GM19328 (cell line): ENCODE data around the gene MLLT6.
"Not testable (repeated sequence)": the region's sequence is repeated elsewhere in the genome, so short reads cannot be mapped to it uniquely, and the experiment has no call there.

Experiments
- ATAC-seq: cut with Tn5 transposase; IDR thresholded peaks from one replicate; pipeline ENCODE4 v1.9.1; 2021; ENCODE audit warnings: mild to moderate bottlenecking, moderate library complexity; ENCODE audit not compliant: unreplicated experiment

Gene MLLT6

DNA sequence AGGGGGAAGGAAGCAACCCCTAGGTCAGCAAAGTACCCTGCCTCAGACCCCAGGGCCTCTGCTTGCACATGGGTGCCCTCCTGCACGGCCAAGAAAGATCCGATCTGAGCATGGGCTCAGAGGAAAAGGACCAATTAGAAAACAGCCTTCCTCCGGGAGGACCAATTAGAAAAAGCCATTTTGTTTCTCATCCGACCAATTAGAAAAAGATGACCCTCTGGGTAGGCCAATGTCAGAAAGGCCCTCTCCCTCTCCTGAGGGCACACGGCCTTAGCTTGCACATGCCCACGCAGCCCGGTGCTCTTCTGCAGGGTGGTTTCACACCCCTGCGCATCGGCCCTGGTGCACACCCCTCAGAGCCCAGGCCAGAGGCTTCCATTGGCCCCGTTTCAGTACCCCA lies 20.0 kb downstream of the MLLT6 start:
- no peak for ATAC-seq

DNA sequence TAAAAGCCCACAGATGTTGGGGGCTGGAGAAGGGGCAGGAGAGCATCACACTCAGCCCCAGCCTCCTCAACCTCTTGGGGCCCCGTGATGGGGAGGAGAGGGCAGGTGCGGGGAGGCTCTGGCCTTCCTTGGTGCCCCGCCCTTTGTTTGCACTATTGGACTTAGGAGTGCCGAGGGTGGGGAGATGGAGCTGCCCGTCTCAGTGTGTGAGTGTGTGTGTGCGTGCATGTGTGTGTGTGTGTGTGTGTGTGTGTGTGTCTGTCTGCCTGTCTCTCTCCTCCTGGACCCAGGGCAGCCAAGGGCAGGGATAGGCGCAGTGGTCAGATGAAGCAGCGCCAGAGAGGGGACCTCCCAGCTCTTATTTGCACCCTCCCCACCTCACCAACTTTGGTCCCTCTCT lies 21.1 kb downstream of the MLLT6 start:
- ATAC-seq, result not testable (repeated sequence)

DNA sequence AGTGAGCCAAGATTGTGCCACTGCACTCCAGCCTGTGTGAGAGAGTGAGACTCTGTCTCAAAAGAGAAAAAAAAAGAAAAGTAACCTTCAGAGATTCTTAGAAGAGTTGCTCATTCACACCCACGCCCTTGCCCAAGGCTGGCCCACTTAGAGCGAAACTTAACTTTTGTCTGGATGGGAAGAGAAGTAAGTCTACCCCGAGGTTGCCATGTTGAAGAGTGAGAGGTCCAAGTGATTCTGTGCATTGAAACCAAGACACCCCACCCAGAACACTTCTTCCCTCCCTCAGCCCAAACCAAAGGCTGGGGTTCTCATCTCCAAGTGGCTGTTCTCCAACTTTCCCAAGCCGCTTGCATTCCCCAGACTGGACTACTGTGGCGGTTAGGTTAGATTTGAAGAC lies 22.7 kb downstream of the MLLT6 start:
- no peak for ATAC-seq

DNA sequence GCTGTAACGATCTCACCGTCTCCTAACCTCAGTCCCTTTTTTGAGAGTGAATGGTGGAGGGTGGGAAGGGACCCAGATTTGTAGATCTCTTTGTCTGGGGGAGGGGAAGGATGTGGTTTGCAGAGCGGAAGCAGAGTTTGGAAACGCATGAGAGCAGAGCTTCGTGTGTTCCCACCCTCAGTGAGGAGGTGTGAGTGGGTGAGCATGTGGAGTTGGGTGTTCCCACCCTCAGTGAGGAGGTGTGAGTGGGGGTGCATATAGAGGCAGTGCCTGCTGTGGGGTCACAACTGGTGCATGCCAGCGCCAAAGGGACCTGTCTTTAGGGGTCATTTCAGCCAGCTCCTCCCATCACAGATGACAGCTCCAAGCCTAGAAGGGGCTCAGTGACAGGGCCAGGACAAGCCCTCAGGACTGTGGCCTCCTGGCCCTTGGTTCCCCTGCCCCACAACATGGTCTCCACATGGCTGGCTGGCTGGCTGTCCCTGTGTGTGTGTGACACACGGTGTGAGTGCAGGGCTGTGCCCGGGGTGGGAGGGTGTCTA lies 23.3 kb downstream of the MLLT6 start:
- ATAC-seq, result no peak

DNA sequence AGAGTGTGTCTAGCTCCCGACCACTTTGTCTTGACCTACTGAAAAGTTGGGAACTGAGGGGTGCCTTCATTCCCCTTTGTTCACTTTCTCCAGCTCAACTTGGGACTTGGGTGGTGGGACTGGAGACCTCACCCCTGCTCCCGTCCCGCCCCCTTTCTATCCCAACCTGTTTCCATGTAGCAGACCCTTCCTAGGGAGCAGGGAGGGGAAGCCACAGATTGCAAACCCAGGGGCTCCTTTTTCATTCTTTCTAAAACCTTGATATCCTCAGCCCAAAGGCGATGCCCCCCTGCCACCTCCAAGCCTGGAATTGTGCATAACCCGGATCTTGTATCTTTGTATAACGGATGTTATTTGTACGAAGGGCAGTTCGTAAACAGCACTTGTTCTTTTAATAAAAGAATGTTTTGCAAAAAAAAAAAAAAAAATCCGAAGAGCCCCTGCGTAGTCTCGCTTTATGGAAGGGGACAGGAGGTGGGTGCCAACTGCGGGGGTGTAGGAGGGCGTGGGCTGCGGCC lies 24.4 kb downstream of the MLLT6 start:
- ATAC-seq, result no peak

DNA sequence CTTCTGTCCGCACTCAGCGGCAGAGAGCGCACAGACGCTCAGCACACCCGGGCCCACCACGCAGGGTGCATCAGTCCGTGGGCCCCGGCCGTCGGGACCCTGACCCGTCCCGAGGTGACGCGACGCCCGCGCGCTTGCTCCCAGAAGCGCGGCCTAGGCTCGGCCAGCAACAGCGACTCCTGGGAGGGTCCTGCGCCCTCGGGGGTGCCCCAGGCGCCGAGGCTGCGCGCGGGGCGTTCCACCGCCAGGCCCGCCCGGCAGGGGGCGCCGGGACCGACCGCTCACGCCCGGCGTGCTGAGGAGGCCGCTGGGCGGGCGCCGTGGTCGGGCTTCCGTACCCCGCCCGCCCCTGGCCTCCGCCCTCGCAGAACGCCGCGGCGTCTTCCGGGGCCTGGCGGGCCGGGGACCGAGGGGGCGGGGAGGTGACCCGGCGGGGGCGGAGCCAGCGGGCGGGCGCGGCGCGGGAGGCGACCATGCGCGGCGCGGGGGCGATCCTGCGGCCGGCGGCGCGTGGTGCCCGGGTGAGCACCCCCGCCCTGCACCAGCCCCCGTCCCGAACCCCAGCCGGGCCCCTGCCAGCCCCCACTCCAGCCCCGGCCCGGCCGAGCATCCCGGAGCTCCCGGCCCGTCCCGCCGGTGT lies 24.9 kb downstream of the MLLT6 start, which contains the start of gene CISD3:
CISD3 (plus strand) TSS at position 456 of the 640 bp plus-strand sequence; CDS start at position 474, 18 bp downstream.
- ATAC-seq, result peak; percentile 80

DNA sequence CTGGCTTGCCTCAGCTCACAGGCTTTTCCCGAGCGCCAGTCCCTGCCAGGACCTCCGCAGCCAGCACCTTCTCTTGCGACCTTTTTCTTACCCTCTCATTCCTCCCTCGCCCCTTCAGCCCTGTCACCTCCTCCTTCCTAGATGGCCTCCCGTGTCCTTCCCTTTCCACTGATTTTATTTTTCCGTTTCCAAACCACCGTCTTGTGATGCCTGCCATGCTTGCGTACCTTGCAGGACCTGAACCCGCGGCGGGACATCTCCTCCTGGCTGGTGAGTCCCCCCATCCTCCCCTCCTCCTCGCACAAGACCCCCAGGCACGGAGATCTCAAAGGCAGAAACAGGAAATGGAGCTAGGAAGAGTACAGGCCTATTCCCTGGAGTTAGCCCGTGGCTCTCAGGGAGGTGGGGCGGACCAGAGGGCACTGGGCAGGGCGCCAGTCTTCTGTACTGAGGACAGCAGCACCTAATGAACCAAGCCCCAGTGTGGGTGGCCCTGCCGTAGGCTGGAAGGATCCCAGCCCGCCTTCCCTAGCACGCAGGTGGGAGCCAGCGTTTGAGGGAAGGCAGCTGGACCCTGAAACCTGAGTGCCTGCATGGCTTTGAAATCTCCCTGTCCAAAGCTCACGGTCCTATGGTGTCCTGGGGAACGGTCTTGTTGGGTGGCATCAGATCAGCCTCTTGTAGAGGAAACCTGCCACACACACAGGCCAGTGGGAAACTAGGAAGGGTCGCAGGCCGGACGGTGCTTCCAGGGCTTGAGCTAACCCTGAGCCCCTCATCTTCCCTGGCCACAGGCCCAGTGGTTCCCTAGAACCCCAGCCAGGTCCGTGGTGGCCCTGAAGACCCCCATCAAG lies 25.7 kb downstream of the MLLT6 start:
- ATAC-seq, result no peak

DNA sequence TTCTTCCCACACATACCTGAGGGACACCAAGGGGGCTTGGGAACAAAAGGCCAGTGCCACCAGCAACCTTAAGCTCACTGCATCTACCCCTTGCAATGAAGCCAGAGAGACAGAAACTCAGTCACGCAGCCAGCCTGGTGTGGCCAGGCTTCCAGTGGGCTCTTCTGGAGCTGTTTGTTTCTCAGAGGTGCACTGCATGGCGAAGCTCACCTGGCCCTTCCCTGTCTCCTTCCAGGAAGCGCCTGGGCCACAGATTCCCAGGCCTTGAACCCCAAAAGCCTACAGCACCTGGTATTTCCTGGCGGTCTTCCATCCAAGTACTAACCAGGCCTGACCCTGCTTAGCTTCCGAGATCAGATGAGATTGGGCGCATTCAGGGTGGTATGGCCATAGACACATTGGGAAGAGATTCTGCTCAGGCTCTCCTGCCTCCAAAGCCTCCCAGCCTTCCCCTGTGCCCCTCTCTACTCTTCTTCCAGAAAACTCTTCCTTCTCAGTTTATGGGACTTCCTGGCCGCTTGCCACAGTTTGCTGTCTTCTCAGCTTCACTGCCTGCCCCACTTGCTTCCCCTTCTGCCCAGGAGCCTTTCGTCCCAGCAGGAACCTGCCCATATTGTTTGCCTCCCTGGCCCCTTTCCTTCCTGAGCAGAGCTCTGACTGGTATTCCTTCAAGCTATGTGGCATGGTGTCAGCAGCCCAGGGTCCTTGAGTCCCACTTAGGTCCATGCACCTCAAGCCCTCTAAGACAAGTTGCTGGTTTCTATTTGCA lies 26.6 kb downstream of the MLLT6 start:
- no peak for ATAC-seq

DNA sequence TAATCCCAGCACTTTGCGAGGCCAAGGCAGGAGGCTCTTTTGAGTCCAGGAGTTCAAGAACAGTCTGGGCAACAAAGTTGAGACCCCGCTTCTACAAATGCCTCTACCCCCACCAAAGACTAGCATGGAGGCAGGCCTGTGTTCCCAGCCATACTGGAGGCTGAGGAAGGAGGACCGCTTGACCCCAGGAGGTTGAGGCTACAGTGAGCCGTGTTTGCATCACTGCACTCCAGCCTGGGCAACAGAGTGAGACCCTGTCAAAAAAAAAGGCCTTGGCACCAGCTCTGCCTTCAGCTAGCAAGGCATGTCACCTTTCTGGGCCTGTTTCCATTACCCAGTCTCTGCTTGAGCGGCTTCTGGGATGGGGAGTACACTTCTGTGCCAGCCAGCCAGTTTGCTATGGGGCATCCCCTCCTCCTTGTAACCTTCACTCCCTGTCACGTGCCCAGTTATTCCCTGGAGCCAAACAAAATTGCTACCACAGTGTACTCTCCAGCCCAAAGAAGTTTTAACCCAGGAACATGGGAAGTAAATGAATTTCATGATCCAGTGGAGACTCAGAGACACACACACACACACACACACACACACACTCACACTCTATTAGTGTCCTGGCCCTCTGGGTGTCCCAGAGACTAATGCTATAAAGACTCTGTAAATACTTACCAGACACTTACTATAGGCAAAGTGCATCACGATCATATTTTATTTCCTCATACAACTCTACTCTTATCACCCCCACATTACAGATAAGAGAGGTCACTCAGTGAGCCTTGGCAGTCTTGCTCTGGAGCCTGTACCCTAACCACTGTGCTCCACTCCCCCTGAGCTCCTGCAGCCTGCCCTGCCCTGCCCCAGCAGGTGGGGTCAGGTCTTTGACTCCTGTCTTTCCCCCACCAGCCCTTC lies 27.6 kb downstream of the MLLT6 start:
- ATAC-seq, result no peak

DNA sequence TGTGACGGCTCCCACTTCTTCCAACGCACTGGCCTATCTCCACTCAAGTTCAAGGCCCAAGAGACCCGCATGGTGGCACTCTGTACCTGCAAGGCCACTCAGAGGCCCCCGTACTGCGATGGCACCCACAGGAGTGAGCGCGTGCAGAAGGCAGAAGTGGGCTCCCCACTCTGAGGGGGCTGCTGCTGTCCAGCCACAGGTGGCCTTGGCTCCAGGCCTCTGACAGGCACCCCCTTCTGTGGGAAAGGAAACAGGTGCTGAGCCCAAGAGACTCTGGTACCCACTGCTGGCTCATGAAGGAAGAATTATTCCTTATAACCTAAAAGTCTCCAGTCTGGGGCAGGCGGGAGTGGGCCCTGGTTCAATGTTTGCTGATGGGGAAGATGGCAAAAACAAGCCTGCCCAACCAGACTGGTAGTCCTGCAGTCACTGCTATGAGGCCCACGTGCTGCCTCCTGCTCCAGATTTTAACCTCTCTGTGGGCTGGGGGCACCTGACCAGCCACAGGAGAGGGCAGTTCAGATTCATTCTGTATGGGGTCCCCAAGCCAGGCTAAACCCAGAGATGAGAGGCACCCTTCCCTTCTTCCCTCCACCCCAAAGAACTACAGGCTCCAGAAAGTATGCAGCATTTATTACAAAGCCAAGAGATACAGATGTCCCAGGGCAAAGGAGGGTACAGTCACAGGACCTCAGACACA lies 28.4 kb downstream of the MLLT6 start:
- no peak for ATAC-seq

DNA sequence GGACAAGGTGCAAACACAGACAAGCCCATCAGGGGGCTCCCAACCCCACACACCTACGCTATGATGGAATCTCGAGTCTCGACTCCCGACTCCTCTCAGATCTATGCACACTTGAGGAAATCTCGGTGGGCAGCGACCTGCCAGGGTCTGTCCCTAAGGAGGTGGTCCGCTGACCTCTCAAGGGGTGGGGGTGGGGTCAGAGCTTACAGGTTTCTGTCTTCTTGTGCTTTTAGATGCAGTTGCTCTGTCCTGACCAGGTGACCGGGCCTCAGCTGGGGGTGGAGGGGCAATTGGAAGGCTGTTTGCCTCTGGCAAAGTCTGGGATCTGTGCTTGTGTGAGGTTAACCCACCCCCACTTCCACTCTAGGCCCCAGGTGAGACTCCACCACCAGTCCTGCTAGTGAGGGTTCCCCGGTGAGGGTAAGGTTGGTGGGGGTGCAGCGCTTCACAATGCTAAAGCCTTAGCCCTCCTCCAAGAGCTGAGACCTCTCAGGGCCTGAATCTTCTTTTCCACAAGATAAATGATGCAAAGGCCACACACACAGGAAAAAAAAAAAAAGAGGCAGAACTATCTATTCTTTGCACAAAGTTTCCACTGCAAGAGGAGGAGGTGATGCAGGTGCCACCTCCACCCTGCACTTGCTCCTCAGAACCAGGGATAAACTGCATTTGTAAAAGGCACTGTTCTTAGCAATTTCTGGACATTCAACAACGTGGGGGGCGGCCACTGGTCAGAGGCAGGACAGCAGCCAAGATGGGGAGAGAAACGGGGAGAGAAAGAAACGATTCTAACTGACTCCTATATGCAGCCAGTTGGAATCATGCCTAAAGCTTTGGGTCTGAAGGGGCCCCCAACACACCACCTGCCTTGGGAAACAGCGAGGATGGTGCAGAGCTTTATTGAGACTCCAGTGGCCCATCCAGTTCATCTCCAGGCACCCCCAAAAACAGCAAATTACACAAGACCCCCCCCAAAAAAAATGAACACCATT lies 29.2 kb downstream of the MLLT6 start:
- no peak for ATAC-seq

DNA sequence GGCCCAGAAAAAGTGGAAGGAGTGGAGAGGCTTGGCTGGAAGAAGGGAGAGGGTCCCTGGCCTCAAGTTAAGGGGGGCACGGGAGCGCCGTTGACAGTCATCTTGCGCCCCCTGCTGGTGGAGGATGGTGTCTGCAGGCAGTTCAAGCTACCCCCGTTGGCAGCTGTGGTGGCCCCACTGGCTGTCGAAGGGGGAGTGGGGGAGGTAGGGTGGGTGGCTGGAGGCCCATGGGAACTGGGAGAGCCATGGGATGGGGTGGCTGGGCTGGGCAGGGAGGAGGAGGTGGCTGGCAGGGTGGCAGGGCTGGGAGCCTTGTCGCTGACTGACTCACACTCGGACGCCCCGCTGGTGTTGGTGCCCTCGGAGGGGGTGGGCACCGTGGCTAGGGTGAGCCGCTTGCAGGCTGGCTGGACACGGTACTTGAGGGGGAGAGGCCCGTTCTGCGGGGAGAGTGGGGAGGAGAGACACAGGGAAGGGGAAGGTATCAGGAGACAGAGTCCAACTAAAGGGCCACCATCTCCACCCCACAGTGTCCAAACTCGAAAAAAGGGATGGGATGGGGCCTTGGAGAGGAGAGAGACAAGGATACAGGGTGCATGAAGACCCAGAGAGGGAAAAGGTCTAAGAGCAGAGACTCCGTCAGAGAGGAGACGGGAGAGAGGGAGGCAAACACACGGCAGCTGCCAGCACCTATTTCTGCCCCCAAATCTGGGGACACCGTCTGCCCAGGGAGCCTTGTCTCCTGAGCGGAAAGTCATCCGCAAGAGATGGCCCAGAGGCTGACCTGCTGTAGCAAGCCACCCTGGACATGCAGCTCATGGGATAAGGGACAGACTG lies 30.3 kb downstream of the MLLT6 start:
- no peak for ATAC-seq

DNA sequence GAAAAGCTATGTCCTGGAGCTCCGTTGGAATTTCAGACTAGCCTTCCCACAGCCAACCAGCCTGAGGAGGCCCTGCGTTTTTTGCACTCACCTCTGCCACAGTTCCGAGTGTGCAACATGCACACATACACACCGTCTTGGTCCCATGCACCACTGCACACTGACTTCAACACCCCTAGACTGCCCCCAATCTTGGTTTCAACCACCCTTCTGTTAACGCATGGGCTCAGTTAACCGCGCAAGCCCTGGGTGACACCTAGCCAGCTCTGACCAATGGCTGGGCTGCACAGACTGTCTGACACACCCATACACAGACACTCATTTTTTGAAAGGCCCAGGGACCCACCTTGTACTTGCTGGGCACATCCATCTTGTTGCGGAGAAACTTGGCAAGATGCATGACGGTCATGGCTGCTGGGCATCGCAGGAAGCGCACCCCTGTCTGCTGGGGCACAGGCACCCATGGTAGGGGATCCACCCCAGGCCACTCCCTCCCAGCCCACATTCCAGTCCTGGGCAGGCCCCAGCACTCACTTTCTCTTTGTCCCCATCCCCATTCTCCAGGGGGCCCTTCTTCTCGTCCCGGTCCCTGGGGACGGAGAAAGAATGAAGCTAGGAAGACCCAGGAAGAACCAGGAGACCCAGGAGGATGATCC lies 33.1 kb downstream of the MLLT6 start:
- ATAC-seq, result no peak

DNA sequence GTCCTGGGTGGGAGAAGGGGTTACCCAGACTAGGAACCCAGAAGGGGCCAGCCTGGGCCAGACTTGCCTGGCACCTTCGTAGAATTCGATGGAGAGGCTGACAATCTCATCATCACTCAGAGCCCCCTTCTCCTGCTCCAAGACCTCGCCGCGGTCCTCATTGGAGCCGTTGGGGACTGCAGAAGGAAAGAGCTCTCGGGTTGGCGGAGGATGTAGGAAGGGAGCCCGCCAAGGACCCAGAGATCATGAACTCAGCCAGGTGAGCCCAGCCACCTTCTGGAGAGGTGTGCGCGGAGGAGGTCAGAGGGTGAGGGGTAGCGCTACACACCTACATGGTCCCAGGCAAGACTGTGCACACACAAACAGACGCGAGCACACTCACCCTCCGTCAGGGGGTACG lies 33.6 kb downstream of the MLLT6 start:
- ATAC-seq, result no peak

DNA sequence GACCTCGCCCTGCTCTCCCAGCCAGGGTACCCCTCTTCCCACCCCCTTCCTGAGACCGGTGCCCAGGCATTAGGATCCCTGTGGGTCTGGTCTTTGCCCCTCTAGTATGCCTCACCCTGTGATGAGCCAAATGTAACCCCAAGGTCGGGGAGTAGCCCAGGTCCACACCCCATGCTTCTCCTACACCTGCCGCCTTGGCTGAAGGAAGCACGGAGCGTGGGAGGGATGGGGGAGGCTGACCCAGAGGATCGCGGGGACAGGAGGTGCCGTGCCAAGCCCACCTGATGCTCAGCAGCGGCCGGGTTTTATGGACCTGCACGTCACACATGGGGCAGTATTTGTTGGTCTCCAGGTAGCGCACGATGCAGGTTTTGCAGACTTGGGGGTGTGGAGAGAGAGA lies 34.2 kb downstream of the MLLT6 start:
- no peak for ATAC-seq

DNA sequence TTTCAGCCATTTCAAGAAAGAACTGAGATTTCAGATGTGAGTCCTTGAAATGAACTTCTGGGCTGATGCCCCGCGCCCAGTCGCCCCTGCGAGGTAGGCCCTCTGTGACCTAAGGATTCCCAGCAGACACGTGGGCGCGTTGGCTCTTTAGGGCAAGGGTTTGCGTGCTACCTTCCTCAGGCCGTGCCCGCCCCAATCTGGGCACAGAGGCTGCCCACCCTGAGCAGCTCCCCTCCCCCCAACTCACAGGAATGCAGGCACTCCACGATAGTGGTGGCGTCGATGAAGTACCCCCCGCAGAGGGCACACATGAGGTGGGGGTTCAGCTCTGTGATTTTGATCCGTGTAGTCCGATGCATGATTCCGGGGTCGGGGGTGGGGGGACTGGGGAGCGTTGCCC lies 35.0 kb downstream of the MLLT6 start:
- no peak for ATAC-seq

DNA sequence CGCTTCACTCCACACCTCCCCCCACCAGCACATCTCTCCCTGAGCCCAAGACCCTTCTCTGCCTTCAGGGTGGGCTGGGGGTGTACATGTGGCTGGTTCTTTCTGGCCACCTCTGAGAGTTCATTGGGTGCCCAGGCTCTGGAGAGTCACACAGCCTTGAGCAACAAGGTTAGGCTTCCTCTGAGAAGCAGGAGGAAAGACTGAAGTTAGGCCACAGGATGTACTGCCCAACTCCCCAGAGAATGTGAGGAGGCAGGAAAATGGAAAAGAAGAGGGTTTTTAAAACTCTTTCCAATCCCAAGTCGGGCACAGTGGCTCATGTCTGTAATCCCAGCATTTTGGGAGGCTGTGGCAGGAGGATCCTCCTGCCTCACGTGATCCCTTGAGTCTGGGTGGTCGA lies 35.7 kb downstream of the MLLT6 start:
- ATAC-seq, result no peak
